GM21717 (cell line): ENCODE results near the gene PLXNA2.

ENCODE experiments used
- ATAC-seq: cut with Tn5 transposase; IDR thresholded peaks from one replicate; pipeline ENCODE4 v1.9.1; 2021; ENCODE audit warnings: mild to moderate bottlenecking, moderate library complexity; ENCODE audit not compliant: unreplicated experiment

The PLXNA2 gene

GRCh38 chr1:208182880-208183645 is 61.1 kb downstream of the PLXNA2 start:
- ATAC-seq = no peak

DNA sequence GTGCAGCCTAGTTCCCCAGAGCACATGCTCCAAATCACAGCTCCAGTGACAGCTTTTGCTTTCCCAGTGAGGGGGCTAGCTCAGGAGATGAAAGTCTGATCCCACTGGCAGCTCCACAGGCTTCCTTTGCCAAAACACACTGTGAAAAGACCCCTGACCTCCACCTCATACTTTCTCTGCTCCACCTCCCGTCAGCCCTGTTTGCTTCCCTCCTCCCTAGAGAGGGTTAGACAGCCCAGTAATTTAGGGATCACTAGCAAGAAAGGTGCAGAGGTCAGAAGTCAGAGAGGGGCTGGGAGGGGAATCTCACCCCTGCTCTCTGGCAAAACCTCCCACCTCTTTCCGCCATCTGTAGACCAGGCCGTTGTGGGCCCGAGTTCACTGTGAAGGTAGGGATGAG is 62.8 kb downstream of the PLXNA2 start:
- no peak for ATAC-seq

- no peak for ATAC-seq
Observed at GRCh38 chr1:208180421-208180820, 63.8 kb downstream of the PLXNA2 start.

DNA sequence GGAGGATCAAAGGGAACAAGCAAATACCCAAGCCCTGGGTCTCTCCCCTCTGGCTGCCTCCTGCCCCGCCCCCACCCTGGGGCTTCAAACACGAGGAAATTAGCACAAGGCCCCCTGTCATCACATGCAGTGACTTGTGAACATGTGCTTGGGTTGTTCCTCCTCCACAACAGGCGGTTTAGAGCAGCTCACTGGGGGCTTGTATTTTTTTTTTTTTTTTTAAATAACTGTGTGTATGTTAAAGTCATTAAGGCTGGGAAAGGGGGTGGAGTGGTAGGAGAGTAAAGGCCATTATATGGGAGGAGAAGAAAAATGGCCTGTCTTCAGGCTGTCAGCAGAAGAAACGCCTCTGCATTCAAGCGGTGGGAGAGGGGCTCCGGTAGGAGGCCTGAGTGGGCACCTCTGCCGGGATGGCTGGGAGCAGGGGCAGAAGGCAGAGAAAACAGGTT is 64.2 kb downstream of the PLXNA2 start:
- ATAC-seq = no peak

- no peak for ATAC-seq
Observed at GRCh38 chr1:208179263-208179816, 64.8 kb downstream of the PLXNA2 start.

DNA sequence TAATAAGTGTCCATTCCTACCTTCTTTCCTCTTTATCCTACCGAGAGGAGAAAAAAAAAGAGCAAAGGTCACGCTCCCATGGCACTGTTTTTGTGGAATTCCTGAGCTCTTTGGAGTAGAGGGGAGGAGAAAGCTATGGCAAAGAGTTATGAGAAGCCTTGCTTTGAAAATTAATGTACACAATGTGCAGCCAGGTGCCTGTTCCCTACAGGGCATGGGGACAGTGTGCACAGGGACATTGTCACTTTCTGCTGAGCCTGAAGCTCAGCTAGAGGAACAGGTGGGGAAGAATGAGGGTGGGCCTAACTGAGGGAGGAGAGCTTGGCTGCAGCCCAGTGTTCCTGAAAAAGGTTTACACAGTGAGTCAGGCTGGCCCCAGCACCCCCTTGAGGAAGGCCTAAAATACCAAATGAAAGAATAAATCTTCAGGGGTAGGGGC is 66.1 kb downstream of the PLXNA2 start:
- no peak for ATAC-seq

GRCh38 chr1:208177656-208178055 is 66.5 kb downstream of the PLXNA2 start:
- ATAC-seq = peak; percentile 75

GRCh38 chr1:208176649-208177048 is 67.5 kb downstream of the PLXNA2 start:
- ATAC-seq = no peak

DNA sequence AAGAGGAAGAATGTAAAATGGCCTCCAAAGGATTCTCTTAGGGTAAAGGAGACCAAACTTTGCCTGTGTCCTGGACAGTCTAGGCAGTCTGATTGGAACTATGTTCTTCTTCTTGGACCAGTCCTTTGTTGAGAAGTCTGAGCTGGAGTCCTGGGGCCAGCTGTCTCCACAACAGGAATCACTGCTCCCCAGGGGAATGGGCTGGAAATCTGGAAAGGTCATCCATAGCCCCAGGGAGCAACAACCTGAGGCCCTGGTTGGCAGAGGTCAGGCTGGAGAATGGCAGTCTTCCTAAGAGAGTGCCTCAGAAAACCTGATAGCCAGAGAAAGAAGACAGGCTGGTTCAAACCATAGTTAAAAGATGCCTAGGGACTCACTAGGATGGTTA is 68.7 kb downstream of the PLXNA2 start:
- ATAC-seq = no peak

DNA sequence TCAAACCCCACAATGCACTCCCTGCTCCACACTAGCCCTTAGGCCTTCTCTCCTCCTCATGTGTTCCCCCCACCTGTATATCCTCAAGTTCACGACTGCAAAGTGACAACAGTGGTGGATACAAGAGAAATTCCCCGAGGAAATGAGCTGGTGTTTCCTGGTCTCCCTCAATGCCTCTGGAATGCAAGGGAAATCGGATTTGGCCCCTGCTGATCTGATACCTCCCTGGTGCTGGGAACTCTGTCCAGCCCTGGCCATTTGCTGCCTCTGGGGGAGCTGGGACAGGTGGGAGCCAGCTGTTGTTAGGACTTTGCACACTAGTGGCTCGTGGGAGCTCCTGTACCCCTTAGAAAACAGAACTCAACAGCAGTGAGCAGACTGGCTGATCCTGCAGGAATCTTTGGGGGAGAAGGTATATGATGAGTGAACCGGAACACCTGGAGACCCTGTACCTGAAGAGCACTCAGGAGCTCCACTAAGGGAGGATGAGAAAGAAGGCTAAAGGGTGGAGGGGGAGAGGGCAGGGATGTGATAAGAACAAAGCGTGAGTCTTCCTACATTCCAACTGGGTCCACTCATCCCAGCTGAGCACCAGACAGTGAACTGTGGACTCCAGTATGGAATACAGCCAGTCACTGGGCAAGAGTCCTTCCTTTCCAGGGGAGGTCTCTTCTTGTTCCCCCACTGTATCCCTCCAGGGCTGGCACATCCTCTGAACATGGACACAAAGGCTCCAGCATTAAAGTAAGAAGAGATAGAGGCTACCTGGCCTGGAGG is 69.3 kb downstream of the PLXNA2 start:
- ATAC-seq = no peak

- ATAC-seq = no peak
Observed at GRCh38 chr1:208174200-208174599, 70.0 kb downstream of the PLXNA2 start.

DNA sequence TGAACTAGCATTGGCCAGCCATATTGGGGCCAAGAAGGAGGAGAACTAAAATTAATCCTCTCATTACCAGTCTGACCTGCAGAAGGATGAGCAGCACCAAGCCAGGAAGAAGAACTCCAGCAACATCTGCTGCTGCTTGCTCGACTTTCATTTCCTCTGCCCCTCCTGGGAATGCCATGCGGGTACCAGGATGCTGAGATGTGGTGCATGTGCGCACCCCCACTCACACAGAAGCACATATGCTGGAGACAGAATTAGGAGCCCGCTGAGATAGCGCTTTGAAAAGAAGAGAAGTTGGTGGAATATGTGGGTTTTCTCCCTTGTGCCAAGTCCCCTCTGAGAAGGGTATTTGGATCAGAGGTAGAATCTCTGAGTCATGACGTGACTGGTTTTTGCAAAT is 70.4 kb downstream of the PLXNA2 start:
- ATAC-seq = no peak

DNA sequence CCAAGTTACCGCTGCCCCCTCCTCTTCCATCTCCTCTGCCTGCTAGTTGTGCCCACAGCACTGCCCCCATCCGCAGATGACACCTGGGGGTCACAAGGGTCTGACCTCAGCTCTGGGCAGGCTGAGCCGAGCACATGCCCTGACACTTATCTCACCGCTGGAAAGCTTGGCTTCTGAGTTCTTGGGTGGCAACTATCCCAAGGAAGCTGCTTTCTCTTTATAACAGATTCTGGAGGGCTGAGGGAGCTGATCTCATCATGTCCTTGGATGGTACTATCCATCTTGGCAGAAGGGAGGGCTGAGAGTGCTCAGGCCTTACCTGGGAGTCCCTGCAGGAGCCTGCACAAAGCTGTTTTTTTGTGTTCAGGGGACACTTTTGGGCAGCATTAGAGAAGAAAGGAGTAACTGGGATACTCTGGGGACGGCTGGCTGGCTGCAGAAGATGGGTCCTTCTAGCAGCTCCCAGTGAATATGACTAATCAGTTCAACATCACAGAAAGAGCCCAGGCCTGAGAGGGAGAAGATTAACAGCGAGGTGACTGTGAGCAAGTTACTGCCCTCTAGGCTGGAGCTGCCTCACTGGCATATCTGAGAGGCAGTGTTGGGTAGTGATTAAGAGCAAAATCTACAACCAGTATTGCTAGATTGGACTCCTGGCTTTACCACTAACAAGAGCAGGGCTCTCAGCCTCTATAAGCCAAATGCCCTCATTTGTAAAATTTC is 71.6 kb downstream of the PLXNA2 start:
- no peak for ATAC-seq

DNA sequence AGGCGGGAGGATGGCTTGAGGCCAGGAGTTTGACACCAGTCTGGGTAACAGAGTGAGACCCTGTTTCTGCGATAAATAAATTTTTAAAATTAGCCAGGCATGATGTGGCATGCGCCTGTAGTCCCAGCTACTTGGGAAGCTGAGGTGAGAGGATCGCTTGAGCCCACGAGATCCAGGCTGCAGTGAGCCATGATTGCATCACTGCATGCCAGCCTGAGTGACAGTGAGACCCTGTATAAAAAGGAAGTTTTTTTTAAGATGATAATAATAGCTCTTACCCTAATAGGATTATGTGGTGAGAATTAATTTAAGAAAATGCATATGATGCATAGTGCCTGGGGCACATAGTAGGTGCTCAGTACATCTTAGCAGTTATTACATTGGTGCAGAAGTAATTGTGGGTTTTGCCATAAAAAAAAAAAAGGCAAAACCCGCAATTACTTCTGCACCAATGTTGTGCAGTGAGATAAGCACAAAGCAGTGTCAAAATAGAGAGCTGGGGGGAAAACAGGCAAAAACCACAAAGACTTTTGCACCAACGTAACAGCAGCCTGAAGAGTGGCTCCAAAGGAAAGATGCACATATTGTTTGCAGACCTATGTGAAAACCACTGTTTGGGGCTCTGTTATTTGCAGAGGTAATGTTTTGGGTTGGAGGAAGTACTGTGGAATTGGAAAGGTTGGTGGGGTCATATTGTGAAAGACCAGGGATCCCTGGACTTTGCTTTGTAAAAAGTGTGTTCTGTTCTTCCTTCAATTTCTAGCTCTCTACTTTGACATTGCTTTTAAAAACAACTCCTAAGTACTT is 72.4 kb downstream of the PLXNA2 start:
- no peak for ATAC-seq

DNA sequence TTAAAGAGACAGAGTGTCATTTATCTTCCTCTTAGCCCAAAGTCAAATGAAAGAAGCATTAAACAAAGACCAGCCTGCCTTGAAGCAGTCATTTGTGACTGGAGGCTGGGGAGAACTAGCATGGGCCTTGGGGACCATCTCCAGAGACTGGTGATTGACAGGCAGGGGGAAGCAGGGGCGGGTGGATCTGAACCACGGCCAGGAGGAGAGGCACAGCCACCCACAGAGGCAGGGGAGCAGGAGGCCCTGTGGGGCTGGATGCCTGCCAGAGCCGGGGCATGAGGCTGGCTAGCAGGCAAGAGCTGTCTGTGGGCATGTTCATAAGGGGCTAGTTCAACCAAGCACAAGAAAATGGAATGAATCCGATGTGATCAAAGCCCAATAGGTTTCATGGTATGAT is 73.9 kb downstream of the PLXNA2 start:
- ATAC-seq = no peak

GRCh38 chr1:208169081-208169879 is 74.9 kb downstream of the PLXNA2 start:
- no peak for ATAC-seq

- no peak for ATAC-seq
Observed at GRCh38 chr1:208167261-208167869, 76.8 kb downstream of the PLXNA2 start.

- no peak for ATAC-seq
Observed at GRCh38 chr1:208166340-208167138, 77.6 kb downstream of the PLXNA2 start.
